Neuronal stem cell (in vitro differentiated cells): ENCODE results near the gene PRDM15.

Experiments used
- DNase-seq: peaks from one replicate; pipeline ENCODE4 v3.0.0-alpha.2; 2013; ENCODE audit warnings: low spot score
- H2AFZ ChIP-seq: one replicate; pipeline ENCODE4 v1.6.1; 2013; ENCODE audit warnings: mild to moderate bottlenecking, low read length, inconsistent platforms
- H2AK5ac ChIP-seq: 2 replicates; pipeline ENCODE4 v1.6.1; 2013; ENCODE audit warnings: low read depth, mild to moderate bottlenecking, inconsistent platforms, low read length, moderate library complexity, mixed read lengths
- H2BK120ac ChIP-seq: 2 replicates; pipeline ENCODE4 v1.6.1; 2013; ENCODE audit warnings: low read depth, mild to moderate bottlenecking, inconsistent platforms, low read length, moderate library complexity, mixed read lengths
- H2BK12ac ChIP-seq: one replicate; pipeline ENCODE4 v1.6.1; 2013; ENCODE audit warnings: low read length, inconsistent platforms
- H2BK15ac ChIP-seq: 2 replicates; pipeline ENCODE4 v1.6.1; 2013; ENCODE audit warnings: mild to moderate bottlenecking, low read length, inconsistent platforms, mixed read lengths
- H2BK5ac ChIP-seq: one replicate; pipeline ENCODE4 v1.6.1; 2013; ENCODE audit warnings: inconsistent platforms, mild to moderate bottlenecking, low read length, moderate library complexity
- H3K14ac ChIP-seq: one replicate; pipeline ENCODE4 v1.6.1; 2013; ENCODE audit warnings: low read length, inconsistent platforms
- H3K18ac ChIP-seq: 2 replicates; pipeline ENCODE4 v1.6.1; 2013; ENCODE audit warnings: low read length, inconsistent platforms
- H3K23ac ChIP-seq: 2 replicates; pipeline ENCODE4 v1.6.1; 2013; ENCODE audit warnings: low read depth, mild to moderate bottlenecking, mixed read lengths, low read length, inconsistent platforms; ENCODE audit not compliant: poor library complexity
- H3K27ac ChIP-seq: replicated peaks from 3 replicates; pipeline ENCODE4 v1.5.1; 2013; ENCODE audit warnings: low read length, inconsistent platforms
- H3K27me3 ChIP-seq, 3 experiments: 2 replicates each; pipeline ENCODE4 v1.6.1; 2013; ENCODE audit warnings: low read length in 3 of 3, mild to moderate bottlenecking in 2 of 3, inconsistent platforms in 1 of 3, low read depth in 1 of 3, mixed read lengths in 1 of 3, moderate library complexity in 1 of 3; ENCODE audit not compliant: control insufficient read depth in 3 of 3, insufficient read depth in 3 of 3
- H3K36me3 ChIP-seq, 2 donors: replicated peaks in 1 of 2; 2 replicates each; pipeline ENCODE4 v1.6.1; 2013; ENCODE audit warnings: low read length in 2 of 2; ENCODE audit not compliant: control insufficient read depth in 2 of 2, insufficient read depth in 2 of 2
- H3K4ac ChIP-seq: 2 replicates; pipeline ENCODE4 v1.6.1; 2013; ENCODE audit warnings: inconsistent platforms, mild to moderate bottlenecking, low read length, moderate library complexity
- H3K4me1 ChIP-seq, 2 donors: 1 replicate in 1 of 2; 2 replicates in 1 of 2; pipeline ENCODE4 v1.6.1; 2013; ENCODE audit warnings: low read length in 2 of 2, low read depth in 1 of 2; ENCODE audit not compliant: control insufficient read depth in 2 of 2, insufficient read depth in 1 of 2
- H3K4me2 ChIP-seq: one replicate; pipeline ENCODE4 v1.6.1; 2013; ENCODE audit warnings: mild to moderate bottlenecking, low read length, inconsistent platforms; ENCODE audit not compliant: insufficient read depth, poor library complexity, severe bottlenecking
- H3K4me3 ChIP-seq, 2 donors: 2 replicates each; pipeline ENCODE4 v1.5.1; 2013; ENCODE audit warnings: low read length in 2 of 2, mild to moderate bottlenecking in 2 of 2, inconsistent platforms in 1 of 2, moderate library complexity in 1 of 2
- H3K79me1 ChIP-seq: one replicate; pipeline ENCODE4 v1.6.1; 2013; ENCODE audit warnings: low read depth, mild to moderate bottlenecking, inconsistent platforms, low read length, moderate library complexity
- H3K9ac ChIP-seq: one replicate; pipeline ENCODE4 v1.6.1; 2013; ENCODE audit warnings: mild to moderate bottlenecking, low read depth, low read length, inconsistent platforms; ENCODE audit not compliant: poor library complexity
- H3K9me3 ChIP-seq, 2 donors: replicated peaks in 1 of 2; 2 replicates each; pipeline versions ENCODE3 to v1.6.1; 2013; ENCODE audit warnings: low read length in 2 of 2, mild to moderate bottlenecking in 2 of 2, inconsistent platforms in 1 of 2, low read depth in 1 of 2, mixed read lengths in 1 of 2, moderate library complexity in 1 of 2; ENCODE audit not compliant: control insufficient read depth in 2 of 2, insufficient read depth in 1 of 2
- H4K8ac ChIP-seq: one replicate; pipeline ENCODE4 v1.6.1; 2013; ENCODE audit warnings: low read depth, mild to moderate bottlenecking, inconsistent platforms, low read length, moderate library complexity
- H4K91ac ChIP-seq: one replicate; pipeline ENCODE4 v1.6.1; 2013; ENCODE audit warnings: low read length, low read depth, mild to moderate bottlenecking, inconsistent platforms; ENCODE audit not compliant: poor library complexity
- WGBS, 2 donors: extraction: QIAGEN DNeasy Blood & Tissue Kit; methylation state at CpG; one replicate each; pipeline ENCODE4 v1.1.7; 2013; ENCODE audit warnings: missing lambda C conversion rate in 2 of 2, mixed read lengths in 1 of 2; ENCODE audit not compliant: insufficient read length in 2 of 2, insufficient replicate concordance in 1 of 2; ENCODE audit errors: extremely low coverage in 2 of 2; 5-methylcytosine and 5-hydroxymethylcytosine counted together

PRDM15 gene

DNA sequence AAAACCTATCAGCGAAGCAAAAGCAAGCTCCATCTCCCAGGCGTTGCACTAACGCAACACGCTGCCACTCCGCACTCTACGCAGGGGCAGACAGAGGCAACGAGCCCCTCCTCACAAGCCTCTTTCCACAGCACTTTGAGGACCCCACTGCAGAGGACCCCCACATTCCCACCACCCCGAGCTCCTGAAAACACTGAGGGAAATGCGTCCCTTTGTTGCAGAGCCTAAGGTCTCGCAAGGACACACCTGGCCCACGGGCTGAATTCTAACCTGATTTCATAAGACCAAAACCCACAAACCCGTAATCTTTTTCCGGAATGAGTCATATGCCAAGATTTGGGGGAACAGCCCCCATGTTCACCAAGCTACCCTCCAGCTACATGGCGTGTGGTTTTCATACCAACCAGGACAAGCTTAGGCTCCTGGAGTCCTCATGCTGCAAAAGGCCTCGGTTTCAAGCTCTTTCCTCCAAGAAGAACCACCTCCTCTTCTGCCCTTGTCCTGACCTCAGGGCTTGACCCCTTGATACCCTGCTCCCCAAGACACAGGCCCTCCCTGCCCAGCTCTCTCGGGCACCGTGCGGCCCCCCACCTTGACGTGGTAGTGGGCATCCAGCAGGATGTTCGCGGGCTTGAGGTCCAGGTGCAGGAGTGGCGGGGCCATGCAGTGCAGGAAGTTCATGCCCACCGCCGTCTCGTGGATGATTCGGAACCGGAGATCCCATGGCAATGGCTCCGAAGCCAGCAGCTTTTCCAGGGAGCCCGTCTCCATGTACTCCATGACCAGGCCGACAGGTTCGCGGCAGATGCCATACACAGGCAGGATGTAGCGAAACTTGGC lies 123.0 kb downstream of the PRDM15 start:
- Histone ChIP-seq H3K4ac (no peak overlapping the region), H3K27me3 (peaks cover 0 to 27% (median 6%) of the 10 kb centered on the region in 3 experiments), H3K14ac (no peak overlapping the region), H2BK15ac (peak overlapping the region; percentile 18), H3K36me3 (no peaks in the 10 kb centered on the region), H2AK5ac (peak overlapping the region; percentile 77), H3K9ac (peak overlapping the region; percentile 72), H2BK120ac (no peak overlapping the region), H3K4me1 (peaks cover 22 to 45% of the 10 kb centered on the region in 2 donors), H3K9me3 (no peaks in the 10 kb centered on the region), H4K91ac (no peak overlapping the region), H3K4me2 (no peak overlapping the region), H3K79me1 (no peaks in the 10 kb centered on the region), H2AFZ (no peak overlapping the region), H3K4me3 (no peak overlapping the region), H4K8ac (no peak overlapping the region), H3K27ac (no peak overlapping the region), H2BK5ac (no peak overlapping the region), H2BK12ac (peak overlapping the region; percentile 63), H3K18ac (peak overlapping the region; percentile 56), H3K23ac (no peak overlapping the region)
- no peak for DNase-seq
- WGBS, 2 donors, result no CpG with 5 or more reads among the region's 33 CpGs

DNA sequence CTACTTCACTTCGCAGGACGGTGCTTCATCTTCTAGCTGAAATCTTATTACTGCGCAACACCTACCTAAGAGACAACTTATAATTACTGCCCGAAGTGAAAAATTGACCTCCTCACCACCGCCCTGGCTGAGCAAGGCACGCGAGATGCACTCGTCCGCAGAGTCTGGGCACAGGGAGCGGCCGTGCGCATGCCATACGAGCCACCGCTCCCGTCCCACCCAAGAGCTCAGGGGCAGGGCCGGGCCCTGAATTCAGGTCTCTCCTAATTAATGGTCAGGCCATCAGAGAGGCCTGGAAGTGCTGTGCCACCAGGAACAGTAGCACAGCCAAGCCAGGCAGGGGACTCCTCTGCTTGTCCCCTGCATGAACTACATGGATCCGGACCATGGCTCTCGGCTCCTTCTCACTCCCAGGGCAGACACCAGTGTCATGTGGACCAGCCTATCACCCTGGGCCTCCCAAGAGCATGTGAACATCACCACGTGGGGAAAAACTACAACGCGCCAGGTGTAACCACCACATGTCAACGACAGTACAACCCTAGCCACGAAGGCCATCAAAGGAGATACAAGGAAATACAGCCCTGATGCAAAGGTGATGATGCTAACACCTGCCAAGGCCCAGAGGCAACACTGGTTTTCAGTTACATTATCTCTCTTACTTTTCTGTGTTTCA lies 123.7 kb downstream of the PRDM15 start:
- Histone ChIP-seq H2AK5ac (peak overlapping the region; percentile 77), H3K9me3 (no peaks in the 10 kb centered on the region), H2BK15ac (peak overlapping the region; percentile 43), H4K91ac (no peak overlapping the region), H3K4me3 (peak overlapping the region in 1 of 2 donors; percentile 7), H2BK5ac (no peak overlapping the region), H3K4me1 (peaks cover 20 to 42% of the 10 kb centered on the region in 2 donors), H3K23ac (no peak overlapping the region), H3K79me1 (no peaks in the 10 kb centered on the region), H3K18ac (peak overlapping the region; percentile 53), H3K36me3 (no peaks in the 10 kb centered on the region), H3K9ac (no peak overlapping the region), H2BK12ac (no peak overlapping the region), H2AFZ (no peak overlapping the region), H3K27me3 (peaks cover 0 to 22% (median 4%) of the 10 kb centered on the region in 3 experiments), H2BK120ac (no peak overlapping the region), H3K14ac (no peak overlapping the region), H3K4me2 (no peak overlapping the region), H4K8ac (no peak overlapping the region), H3K4ac (no peak overlapping the region), H3K27ac (no peak overlapping the region)
- WGBS, 2 donors, result no CpG with 5 or more reads among the region's 23 CpGs
- DNase-seq, result no peak

DNA sequence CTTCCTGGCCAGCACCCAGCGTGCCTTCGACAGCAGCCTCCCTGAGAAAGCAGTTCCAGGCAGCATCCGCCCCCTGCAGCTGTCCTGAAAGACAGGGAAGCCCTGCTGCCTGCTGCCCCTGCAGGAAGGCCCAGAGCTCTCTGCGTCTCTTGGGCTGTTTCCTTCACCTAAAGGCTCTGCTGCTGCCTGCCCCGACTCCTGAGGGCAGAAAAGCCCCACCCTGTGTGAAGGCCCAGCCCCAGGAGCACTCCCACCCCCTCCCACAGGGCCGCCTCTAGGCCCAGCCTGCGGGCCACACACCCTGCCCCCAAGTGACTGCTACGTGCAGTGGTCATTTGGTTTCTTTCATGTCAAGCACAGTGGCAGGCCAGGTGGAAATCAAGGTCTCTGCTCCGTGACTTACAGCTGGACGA lies 124.7 kb downstream of the PRDM15 start:
- Histone ChIP-seq H2BK12ac (no peak overlapping the region), H3K4me3 (no peak overlapping the region), H3K36me3 (no peaks in the 10 kb centered on the region), H2BK15ac (peak overlapping the region; percentile 45), H3K9me3 (no peaks in the 10 kb centered on the region), H3K4me1 (peaks cover 22 to 48% of the 10 kb centered on the region in 2 donors), H3K27me3 (peaks cover 0 to 19% (median 0%) of the 10 kb centered on the region in 3 experiments), H2AFZ (peak overlapping the region; percentile 53), H3K14ac (no peak overlapping the region), H3K23ac (peak overlapping the region; percentile 29), H2AK5ac (peak overlapping the region; percentile 40), H4K91ac (no peak overlapping the region), H3K9ac (peak overlapping the region; percentile 47), H3K79me1 (no peaks in the 10 kb centered on the region), H3K4me2 (no peak overlapping the region), H3K4ac (no peak overlapping the region), H3K27ac (no peak overlapping the region), H2BK5ac (no peak overlapping the region), H2BK120ac (no peak overlapping the region), H4K8ac (no peak overlapping the region), H3K18ac (peak overlapping the region; percentile 65)
- DNase-seq, result no peak
- WGBS, 2 donors, result no CpG with 5 or more reads among the region's 10 CpGs
